SK-N-SH (cell line): ENCODE measurements around the gene STK4.

Experiments used
- REST ChIP-seq: IDR thresholded peaks from 2 replicates; pipeline ENCODE4 v1.6.1; 2012; ENCODE audit warnings: mild to moderate bottlenecking, low read depth, low read length, moderate library complexity
- USF2 ChIP-seq: fragments of 150-350 bp; IDR thresholded peaks from 2 replicates; pipeline ENCODE4 v1.6.1; 2017; ENCODE audit warnings: antibody characterized with exemption, low read length, low read depth, borderline replicate concordance

- TF ChIP-seq USF2: no peak
- TF ChIP-seq REST: no peak
Observed at GRCh38 chr20:44948107-44948506, 18.2 kb upstream of the STK4 start.
